HepG2 (cell line): ENCODE results near the gene PDK3. TPM values are rescaled to one million over a fixed set of nuclear protein-coding genes. Genes with fewer than 3 reads are reported as not detected.

Experiments
- ATAC-seq: fragments of 200-7000 bp; cut with Tn5 transposase; 3 replicates; pipeline ENCODE4 v1.9.1; 2020; ENCODE audit warnings: mild to moderate bottlenecking, moderate library complexity
- BruUV-seq: library from RNA; stranded (reverse); fragments of 400-500 nt; replicated peaks from 2 replicates; lab custom pipeline; 2021; lab: Mats Ljungman, UMichigan
- CTCF ChIA-PET: fragments of 300-600 bp; formaldehyde crosslinking; extraction: SDS; loops from one replicate; lab custom pipeline; 2021; ENCODE audit warnings: low total read pairs, inconsistent platforms, low intra/inter-chr PET ratio; lab: Yijun Ruan, JAX
- POLR2A ChIA-PET: fragments of 350-600 bp; sonication (Branson Sonifier 250); formaldehyde crosslinking; loops from one replicate; lab custom pipeline; 2020; ENCODE audit warnings: antibody characterized with exemption, inconsistent platforms; lab: Yijun Ruan, JAX
- DNase-seq: peaks from one replicate; pipeline ENCODE4 v3.0.0-alpha.2; 2015; ENCODE audit warnings: low spot score
- FAIRE-seq: peaks from 3 replicates; lab custom pipeline; 2011; peaks lifted over from hg19 to GRCh38; lab: Jason Lieb, UNC
- H2AFZ ChIP-seq: one replicate; pipeline ENCODE4 v1.6.1; 2011; ENCODE audit warnings: low read length, inconsistent platforms
- H3K27ac ChIP-seq: fragments of 300-600 bp; 3 replicates; pipeline ENCODE4 v1.8.0; 2011; ENCODE audit warnings: mixed run types, mild to moderate bottlenecking, mixed read lengths, low read length, inconsistent platforms; ENCODE audit not compliant: insufficient read depth; ENCODE audit errors: extremely low read length
- H3K27me3 ChIP-seq, 2 experiments: fragments of 200-600 bp in 1 of 2; 2 replicates in 1 of 2; 3 replicates in 1 of 2; pipeline versions ENCODE4 v1.6.0 to v1.8.0; 2011; ENCODE audit warnings: low read length in 2 of 2, mild to moderate bottlenecking in 2 of 2, moderate library complexity in 2 of 2, inconsistent platforms in 1 of 2; ENCODE audit not compliant: insufficient read depth in 2 of 2, control insufficient read depth in 1 of 2
- H3K36me3 ChIP-seq, 2 experiments: fragments of 200-600 bp in 1 of 2; replicated peaks in 1 of 2; 2 replicates in 1 of 2; 3 replicates in 1 of 2; pipeline versions ENCODE4 v1.5.1 to v1.8.0; 2011; ENCODE audit warnings: low read length in 2 of 2, inconsistent platforms in 1 of 2; ENCODE audit not compliant: insufficient read depth in 2 of 2, control insufficient read depth in 1 of 2
- H3K4me1 ChIP-seq: 2 replicates; pipeline ENCODE4 v1.5.1; 2012; ENCODE audit warnings: low read length, inconsistent platforms; ENCODE audit not compliant: insufficient read depth
- H3K4me2 ChIP-seq: 2 replicates; pipeline ENCODE4 v1.6.0; 2011; ENCODE audit warnings: low read depth, low read length, inconsistent platforms
- H3K4me3 ChIP-seq, 3 experiments: fragments of 200-600 bp in 1 of 3; sonication (generic), shearing (Covaris generic) in 1 of 3; replicated peaks in 1 of 3; 2 replicates each; pipeline ENCODE4 v1.5.1; 2011 to 2016; ENCODE audit warnings: low read length in 3 of 3, inconsistent platforms in 2 of 3, low read depth in 2 of 3, mild to moderate bottlenecking in 2 of 3, control low read depth in 1 of 3, mixed read lengths in 1 of 3; ENCODE audit not compliant: insufficient read depth in 1 of 3
- H3K79me2 ChIP-seq: one replicate; pipeline ENCODE4 v1.6.1; 2011; ENCODE audit warnings: low read length, inconsistent platforms; ENCODE audit not compliant: insufficient read depth
- H3K9ac ChIP-seq: 2 replicates; pipeline ENCODE4 v1.6.0; 2011; ENCODE audit warnings: mild to moderate bottlenecking, low read depth, low read length, inconsistent platforms; ENCODE audit not compliant: insufficient read depth
- H3K9me3 ChIP-seq: 2 replicates; pipeline ENCODE4 v1.5.1; 2012; ENCODE audit warnings: mild to moderate bottlenecking, low read length
- H4K20me1 ChIP-seq: 2 replicates; pipeline ENCODE4 v1.6.0; 2011; ENCODE audit warnings: inconsistent platforms, mild to moderate bottlenecking, low read length, moderate library complexity; ENCODE audit not compliant: insufficient read depth
- DMAP1 ChIP-seq: IDR thresholded peaks from 2 replicates; pipeline ENCODE4 v1.6.1; 2016
- GFI1 ChIP-seq: sonication (generic); formaldehyde crosslinking; IDR thresholded peaks from 2 replicates; pipeline ENCODE4 v1.5.0; 2020; ENCODE audit warnings: missing genetic modification reagents, mild to moderate bottlenecking, borderline replicate concordance
- GTF3A ChIP-seq: sonication (generic); formaldehyde crosslinking; conservative IDR thresholded peaks from 2 replicates; pipeline ENCODE4 v1.4.0; 2020; ENCODE audit warnings: mild to moderate bottlenecking, missing genetic modification reagents
- HMG20A ChIP-seq: IDR thresholded peaks from 2 replicates; pipeline ENCODE4 v1.6.1; 2016; ENCODE audit warnings: borderline replicate concordance
- KDM5A ChIP-seq: fragments of 200-600 bp; sonication (generic); IDR thresholded peaks from 2 replicates; pipeline ENCODE4 v1.7.0; 2018; ENCODE audit warnings: antibody characterized with exemption, mild to moderate bottlenecking, low read length, borderline replicate concordance
- NFKB2 ChIP-seq: sonication (generic); formaldehyde crosslinking; IDR thresholded peaks from 2 replicates; pipeline ENCODE4 v1.4.0; 2020; ENCODE audit warnings: missing genetic modification reagents, borderline replicate concordance
- NR2F1 ChIP-seq, 2 experiments: fragments of 450-650 bp in 1 of 2; formaldehyde crosslinking in 1 of 2; IDR thresholded peaks; 2 replicates each; pipeline versions ENCODE4 v1.5.0 to v1.6.1; 2016 to 2020; ENCODE audit warnings: mild to moderate bottlenecking in 1 of 2, missing compliant biosample characterization in 1 of 2, missing genetic modification reagents in 1 of 2, moderate library complexity in 1 of 2
- SNRNP70 ChIP-seq: fragments of 200-400 bp; formaldehyde crosslinking; IDR thresholded peaks from 2 replicates; pipeline ENCODE4 v1.6.1; 2017; ENCODE audit warnings: mild to moderate bottlenecking, low read depth, low read length, moderate library complexity
- TOPORS ChIP-seq: sonication (generic); formaldehyde crosslinking; IDR thresholded peaks from 2 replicates; pipeline ENCODE4 v1.8.0; 2023; ENCODE audit warnings: mild to moderate bottlenecking, missing genetic modification reagents
- ZBTB38 ChIP-seq: sonication (generic); formaldehyde crosslinking; IDR thresholded peaks from 2 replicates; pipeline ENCODE4 v1.5.1; 2020; ENCODE audit warnings: mild to moderate bottlenecking, missing genetic modification reagents
- ZFP41 ChIP-seq: sonication (generic); formaldehyde crosslinking; IDR thresholded peaks from 2 replicates; pipeline ENCODE4 v1.4.0; 2020; ENCODE audit warnings: mild to moderate bottlenecking, missing genetic modification reagents, borderline replicate concordance
- ZNF546 ChIP-seq: sonication (generic); formaldehyde crosslinking; conservative IDR thresholded peaks from 2 replicates; pipeline ENCODE4 v1.8.1; 2023; ENCODE audit warnings: mild to moderate bottlenecking, missing genetic modification reagents
- ZNF556 ChIP-seq: sonication (generic); formaldehyde crosslinking; IDR thresholded peaks from 2 replicates; pipeline ENCODE4 v1.4.0; 2020; ENCODE audit warnings: mild to moderate bottlenecking, missing genetic modification reagents, borderline replicate concordance
- ZNF790 ChIP-seq: sonication (generic); formaldehyde crosslinking; IDR thresholded peaks from 2 replicates; pipeline ENCODE4 v1.8.0; 2022; ENCODE audit warnings: missing genetic modification reagents, mild to moderate bottlenecking, borderline replicate concordance
- ZSCAN20 ChIP-seq: sonication (generic); formaldehyde crosslinking; IDR thresholded peaks from 2 replicates; pipeline ENCODE4 v1.4.0; 2020; ENCODE audit warnings: missing genetic modification reagents, mild to moderate bottlenecking, borderline replicate concordance
- WGBS: methylation state at CpG from one replicate; pipeline ENCODE4 v1.1.6; 2017; ENCODE audit warnings: low lambda C conversion rate; 5-methylcytosine and 5-hydroxymethylcytosine counted together
- in situ Hi-C: cut with HindIII; loops from 2 replicates; pipeline ENCODE4 v1.10.0; 2017; ENCODE audit warnings: low pct_unique_long_range_greater_than_20kb; ENCODE audit not compliant: extremely low pct_ligation_motif_present
- intact Hi-C: fragments of 100-400 bp; cut with micrococcal nuclease; formaldehyde crosslinking; loops from one replicate; pipeline ENCODE4 v1.10.0; 2022; ENCODE audit not compliant: unreplicated experiment
- polyA plus RNA-seq, 8 experiments: library from polyadenylated mRNA; depleted of rRNA in 3 of 8; stranded (reverse) in 7 of 8; unstranded in 1 of 8; fragments of >200 nt; fragmentation: Illumina TruSeq in 4 of 8; extraction: Trizol in 4 of 8; gene quantifications; 2 replicates each; pipeline versions ENCODE4 v1.2.1 to v1.2.3, GENCODE V29; 2011 to 2016; ENCODE audit warnings: low read depth in 4 of 8, missing spikeins in 1 of 8, mixed read lengths in 1 of 8; ENCODE audit not compliant: insufficient read depth in 1 of 8
- total RNA-seq, 5 experiments: library from RNA; depleted of rRNA; stranded (reverse); fragments of >200 nt; fragmentation: Illumina TruSeq; extraction: Trizol; gene quantifications; 2 replicates each; pipeline ENCODE4 v1.2.3, GENCODE V29; 2016; ENCODE audit warnings: low read depth in 1 of 5
- TF ChIP-seq, protein P1 (sequence below): sonication (generic); formaldehyde crosslinking; IDR thresholded peaks from 2 replicates; pipeline ENCODE4 v1.5.1; 2020; ENCODE audit warnings: missing genetic modification reagents, mild to moderate bottlenecking, borderline replicate concordance
- TF ChIP-seq, protein P2 (sequence below): sonication (generic); formaldehyde crosslinking; IDR thresholded peaks from 2 replicates; pipeline ENCODE4 v1.4.0; 2020; ENCODE audit warnings: mild to moderate bottlenecking, missing genetic modification reagents, borderline replicate concordance
- TF ChIP-seq, protein P3 (sequence below): sonication (generic); formaldehyde crosslinking; IDR thresholded peaks from 2 replicates; pipeline ENCODE4 v1.4.0; 2020; ENCODE audit warnings: mild to moderate bottlenecking, missing genetic modification reagents

The PDK3 gene
- total and polyA plus RNA-seq, 2 of the 13 experiments (the other 11 are each of a cell fraction or from before 2014, with no cell fraction given) = 9.1 to 10.5 TPM

GRCh38 chrX:24536551-24536950 lies 71.5 kb downstream of the PDK3 start (continued):
- TF ChIP-seq ZFP41 = no peak
- TF ChIP-seq GFI1 = no peak
- no peak for TF ChIP-seq SNRNP70
- no peak for TF ChIP-seq ZNF790
- TF ChIP-seq NR2F1 (CRISPR knock-in tag; IDR thresholded peaks at IDR 0.05) = no peak
- TF ChIP-seq, protein P1, sequence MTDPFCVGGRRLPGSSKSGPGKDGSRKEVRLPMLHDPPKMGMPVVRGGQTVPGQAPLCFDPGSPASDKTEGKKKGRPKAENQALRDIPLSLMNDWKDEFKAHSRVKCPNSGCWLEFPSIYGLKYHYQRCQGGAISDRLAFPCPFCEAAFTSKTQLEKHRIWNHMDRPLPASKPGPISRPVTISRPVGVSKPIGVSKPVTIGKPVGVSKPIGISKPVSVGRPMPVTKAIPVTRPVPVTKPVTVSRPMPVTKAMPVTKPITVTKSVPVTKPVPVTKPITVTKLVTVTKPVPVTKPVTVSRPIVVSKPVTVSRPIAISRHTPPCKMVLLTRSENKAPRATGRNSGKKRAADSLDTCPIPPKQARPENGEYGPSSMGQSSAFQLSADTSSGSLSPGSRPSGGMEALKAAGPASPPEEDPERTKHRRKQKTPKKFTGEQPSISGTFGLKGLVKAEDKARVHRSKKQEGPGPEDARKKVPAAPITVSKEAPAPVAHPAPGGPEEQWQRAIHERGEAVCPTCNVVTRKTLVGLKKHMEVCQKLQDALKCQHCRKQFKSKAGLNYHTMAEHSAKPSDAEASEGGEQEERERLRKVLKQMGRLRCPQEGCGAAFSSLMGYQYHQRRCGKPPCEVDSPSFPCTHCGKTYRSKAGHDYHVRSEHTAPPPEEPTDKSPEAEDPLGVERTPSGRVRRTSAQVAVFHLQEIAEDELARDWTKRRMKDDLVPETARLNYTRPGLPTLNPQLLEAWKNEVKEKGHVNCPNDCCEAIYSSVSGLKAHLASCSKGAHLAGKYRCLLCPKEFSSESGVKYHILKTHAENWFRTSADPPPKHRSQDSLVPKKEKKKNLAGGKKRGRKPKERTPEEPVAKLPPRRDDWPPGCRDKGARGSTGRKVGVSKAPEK (CRISPR knock-in tag) = no peak
- no peak for TF ChIP-seq GTF3A (CRISPR knock-in tag)
- TF ChIP-seq DMAP1 = no peak
- no peak for TF ChIP-seq ZNF556 (CRISPR knock-in tag)
- TF ChIP-seq HMG20A (CRISPR knock-in tag) = no peak
- no peak for TF ChIP-seq TOPORS (CRISPR knock-in tag)
- TF ChIP-seq ZNF546 = no peak
- no peak for TF ChIP-seq KDM5A

DNA sequence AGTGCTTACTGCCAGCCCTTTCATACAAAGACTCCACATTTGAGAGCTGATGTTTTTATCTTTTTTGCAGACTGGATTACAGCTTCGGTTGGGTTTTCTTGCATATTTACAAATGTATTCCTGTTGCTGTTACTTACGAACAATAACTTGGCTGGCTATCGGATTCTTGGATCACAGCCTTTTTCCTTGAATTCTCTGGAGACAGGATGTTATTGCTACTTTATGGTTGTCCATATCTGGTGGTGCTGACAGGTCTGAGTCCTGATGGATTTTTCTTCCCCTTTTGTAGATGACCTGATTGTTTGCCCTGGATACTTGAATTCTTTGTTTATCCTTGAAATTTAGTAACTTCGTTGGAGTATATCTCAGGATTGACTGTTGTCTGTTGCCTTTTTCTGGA lies 77.7 kb downstream of the PDK3 start:
- Histone ChIP-seq H3K9me3 (no peaks in the 10 kb centered on the region), H3K9ac (no peak overlapping the region), H3K27me3 (no peaks in the 10 kb centered on the region), H3K79me2 (no peaks in the 10 kb centered on the region), H4K20me1 (no peaks in the 10 kb centered on the region), H3K4me3 (no peak overlapping the region), H3K36me3 (no peaks in the 10 kb centered on the region), H2AFZ (no peak overlapping the region), H3K4me2 (no peak overlapping the region), H3K27ac (no peak overlapping the region), H3K4me1 (no peaks in the 10 kb centered on the region)
- FAIRE-seq = no peak
- in situ Hi-C loops = no loop called here
- no peak for DNase-seq
- BruUV-seq = no TSS peak
- POLR2A ChIA-PET = no interaction called here
- 88% methylated on average over 4 of the region's 4 CpGs for WGBS
- no peak for ATAC-seq
- intact Hi-C loops = no loop called here
- CTCF ChIA-PET = no interaction called here
- no peak for TF ChIP-seq NFKB2 (CRISPR knock-in tag)
- TF ChIP-seq, protein P2, sequence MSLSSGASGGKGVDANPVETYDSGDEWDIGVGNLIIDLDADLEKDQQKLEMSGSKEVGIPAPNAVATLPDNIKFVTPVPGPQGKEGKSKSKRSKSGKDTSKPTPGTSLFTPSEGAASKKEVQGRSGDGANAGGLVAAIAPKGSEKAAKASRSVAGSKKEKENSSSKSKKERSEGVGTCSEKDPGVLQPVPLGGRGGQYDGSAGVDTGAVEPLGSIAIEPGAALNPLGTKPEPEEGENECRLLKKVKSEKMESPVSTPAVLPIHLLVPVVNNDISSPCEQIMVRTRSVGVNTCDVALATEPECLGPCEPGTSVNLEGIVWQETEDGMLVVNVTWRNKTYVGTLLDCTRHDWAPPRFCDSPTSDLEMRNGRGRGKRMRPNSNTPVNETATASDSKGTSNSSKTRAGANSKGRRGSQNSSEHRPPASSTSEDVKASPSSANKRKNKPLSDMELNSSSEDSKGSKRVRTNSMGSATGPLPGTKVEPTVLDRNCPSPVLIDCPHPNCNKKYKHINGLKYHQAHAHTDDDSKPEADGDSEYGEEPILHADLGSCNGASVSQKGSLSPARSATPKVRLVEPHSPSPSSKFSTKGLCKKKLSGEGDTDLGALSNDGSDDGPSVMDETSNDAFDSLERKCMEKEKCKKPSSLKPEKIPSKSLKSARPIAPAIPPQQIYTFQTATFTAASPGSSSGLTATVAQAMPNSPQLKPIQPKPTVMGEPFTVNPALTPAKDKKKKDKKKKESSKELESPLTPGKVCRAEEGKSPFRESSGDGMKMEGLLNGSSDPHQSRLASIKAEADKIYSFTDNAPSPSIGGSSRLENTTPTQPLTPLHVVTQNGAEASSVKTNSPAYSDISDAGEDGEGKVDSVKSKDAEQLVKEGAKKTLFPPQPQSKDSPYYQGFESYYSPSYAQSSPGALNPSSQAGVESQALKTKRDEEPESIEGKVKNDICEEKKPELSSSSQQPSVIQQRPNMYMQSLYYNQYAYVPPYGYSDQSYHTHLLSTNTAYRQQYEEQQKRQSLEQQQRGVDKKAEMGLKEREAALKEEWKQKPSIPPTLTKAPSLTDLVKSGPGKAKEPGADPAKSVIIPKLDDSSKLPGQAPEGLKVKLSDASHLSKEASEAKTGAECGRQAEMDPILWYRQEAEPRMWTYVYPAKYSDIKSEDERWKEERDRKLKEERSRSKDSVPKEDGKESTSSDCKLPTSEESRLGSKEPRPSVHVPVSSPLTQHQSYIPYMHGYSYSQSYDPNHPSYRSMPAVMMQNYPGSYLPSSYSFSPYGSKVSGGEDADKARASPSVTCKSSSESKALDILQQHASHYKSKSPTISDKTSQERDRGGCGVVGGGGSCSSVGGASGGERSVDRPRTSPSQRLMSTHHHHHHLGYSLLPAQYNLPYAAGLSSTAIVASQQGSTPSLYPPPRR = no peak
- no peak for TF ChIP-seq ZSCAN20 (CRISPR knock-in tag)
- TF ChIP-seq ZBTB38 = no peak
- TF ChIP-seq, protein P3, sequence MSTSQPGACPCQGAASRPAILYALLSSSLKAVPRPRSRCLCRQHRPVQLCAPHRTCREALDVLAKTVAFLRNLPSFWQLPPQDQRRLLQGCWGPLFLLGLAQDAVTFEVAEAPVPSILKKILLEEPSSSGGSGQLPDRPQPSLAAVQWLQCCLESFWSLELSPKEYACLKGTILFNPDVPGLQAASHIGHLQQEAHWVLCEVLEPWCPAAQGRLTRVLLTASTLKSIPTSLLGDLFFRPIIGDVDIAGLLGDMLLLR (CRISPR knock-in tag) = no peak
